Bronchial epithelial cell (primary cell): Measurements from ENCODE around the gene ZBED3. TPM values are rescaled to one million over a fixed set of nuclear protein-coding genes. Genes with fewer than 3 reads are reported as not detected.

Experiments
- DNase-seq: peaks from one replicate; pipeline ENCODE4 v3.0.0-alpha.2; 2010; ENCODE audit warnings: low read depth
- FAIRE-seq: peaks from 2 replicates; lab custom pipeline; 2011; peaks lifted over from hg19 to GRCh38; lab: Jason Lieb, UNC
- H3K27me3 ChIP-seq: 2 replicates; pipeline ENCODE4 v1.5.1; 2011; ENCODE audit warnings: low read length; ENCODE audit not compliant: control insufficient read depth, insufficient read depth
- H3K36me3 ChIP-seq: 2 replicates; pipeline ENCODE4 v1.5.1; 2011; ENCODE audit warnings: low read length; ENCODE audit not compliant: control insufficient read depth, insufficient read depth
- H3K4me3 ChIP-seq: 2 replicates; pipeline ENCODE4 v1.5.1; 2011; ENCODE audit warnings: mild to moderate bottlenecking, low read depth, low read length, control low read depth
- total RNA-seq: library from RNA; depleted of rRNA; stranded (reverse); fragments of >200 nt; gene quantifications from 2 replicates; pipeline ENCODE4 v1.2.1, GENCODE V29; 2014
- TF ChIP-seq, protein P1 (sequence below): IDR thresholded peaks from 2 replicates; pipeline ENCODE4 v1.5.1; 2011; ENCODE audit warnings: mild to moderate bottlenecking, moderate library complexity, low read length, control low read depth, inconsistent platforms; ENCODE audit not compliant: insufficient read depth, severe bottlenecking

Gene ZBED3
- total RNA-seq, 1 donor from 2014 or later = 0.53 TPM

GRCh38 chr5:77103457-77103856, 16.4 kb upstream of the ZBED3 start:
- FAIRE-seq (no peak), DNase-seq (no peak)
- Histone ChIP-seq H3K36me3 (no peaks in the 10 kb centered on the region), H3K4me3 (no peak overlapping the region), H3K27me3 (no peaks in the 10 kb centered on the region)
- TF ChIP-seq, protein P1, sequence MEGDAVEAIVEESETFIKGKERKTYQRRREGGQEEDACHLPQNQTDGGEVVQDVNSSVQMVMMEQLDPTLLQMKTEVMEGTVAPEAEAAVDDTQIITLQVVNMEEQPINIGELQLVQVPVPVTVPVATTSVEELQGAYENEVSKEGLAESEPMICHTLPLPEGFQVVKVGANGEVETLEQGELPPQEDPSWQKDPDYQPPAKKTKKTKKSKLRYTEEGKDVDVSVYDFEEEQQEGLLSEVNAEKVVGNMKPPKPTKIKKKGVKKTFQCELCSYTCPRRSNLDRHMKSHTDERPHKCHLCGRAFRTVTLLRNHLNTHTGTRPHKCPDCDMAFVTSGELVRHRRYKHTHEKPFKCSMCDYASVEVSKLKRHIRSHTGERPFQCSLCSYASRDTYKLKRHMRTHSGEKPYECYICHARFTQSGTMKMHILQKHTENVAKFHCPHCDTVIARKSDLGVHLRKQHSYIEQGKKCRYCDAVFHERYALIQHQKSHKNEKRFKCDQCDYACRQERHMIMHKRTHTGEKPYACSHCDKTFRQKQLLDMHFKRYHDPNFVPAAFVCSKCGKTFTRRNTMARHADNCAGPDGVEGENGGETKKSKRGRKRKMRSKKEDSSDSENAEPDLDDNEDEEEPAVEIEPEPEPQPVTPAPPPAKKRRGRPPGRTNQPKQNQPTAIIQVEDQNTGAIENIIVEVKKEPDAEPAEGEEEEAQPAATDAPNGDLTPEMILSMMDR = no peak

DNA sequence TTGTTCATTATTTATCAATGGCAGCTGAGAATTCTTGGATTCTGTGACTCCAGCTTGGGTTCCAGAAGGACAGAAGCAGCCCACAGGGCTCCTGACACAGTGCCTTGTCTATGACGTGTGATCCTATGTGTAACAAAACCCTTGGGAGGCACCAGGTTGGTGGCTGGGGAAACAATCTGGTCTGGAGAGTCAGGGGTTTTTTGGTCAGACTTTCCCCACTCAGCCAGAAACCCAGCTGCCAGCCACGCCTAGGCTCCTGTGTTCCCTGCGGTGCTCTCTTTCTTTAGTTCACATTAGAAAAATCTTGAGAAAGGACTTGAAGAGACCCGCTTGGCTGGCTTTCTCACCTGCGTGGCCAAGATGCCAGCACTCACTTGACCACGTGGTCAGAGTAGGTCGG, 15.5 kb upstream of the ZBED3 start:
- TF ChIP-seq, protein P1 = no peak
- H3K36me3 ChIP-seq = no peaks in the 10 kb centered on the region
- FAIRE-seq (no peak), DNase-seq (no peak)
- H3K4me3 ChIP-seq = no peak overlapping the region
- H3K27me3 ChIP-seq = no peaks in the 10 kb centered on the region

DNA sequence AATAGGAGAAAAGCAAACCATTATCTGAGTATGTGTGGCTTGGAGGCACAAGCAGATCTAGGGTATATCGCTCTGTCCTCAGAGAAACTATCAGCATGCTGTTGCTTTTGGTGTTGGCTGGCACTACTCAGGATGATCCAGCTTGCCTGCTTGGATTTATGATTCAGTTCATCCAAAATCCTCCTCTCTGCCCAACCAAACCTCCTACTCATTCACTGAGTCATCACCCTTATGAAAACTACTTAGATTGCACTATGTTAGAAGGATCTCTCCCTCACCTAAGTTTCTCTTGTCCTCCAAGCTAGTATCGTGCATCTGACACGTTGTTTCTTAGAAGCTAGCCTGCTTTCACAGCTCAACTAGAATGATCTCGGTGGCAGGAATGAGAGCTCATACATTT, 14.2 kb upstream of the ZBED3 start:
- Histone ChIP-seq H3K36me3 (no peaks in the 10 kb centered on the region), H3K4me3 (no peak overlapping the region), H3K27me3 (no peaks in the 10 kb centered on the region)
- TF ChIP-seq, protein P1 = no peak
- FAIRE-seq (no peak), DNase-seq (peak; percentile 80)

GRCh38 chr5:77095189-77095588, 8.1 kb upstream of the ZBED3 start:
- TF ChIP-seq, protein P1 = no peak
- H3K4me3 ChIP-seq = no peak overlapping the region
- FAIRE-seq (peak; percentile 55), DNase-seq (no peak)
- no peaks in the 10 kb centered on the region for H3K36me3 ChIP-seq
- H3K27me3 ChIP-seq = no peaks in the 10 kb centered on the region

- DNase-seq (peak; percentile 47), FAIRE-seq (no peak)
- TF ChIP-seq, protein P1 = no peak
- Histone ChIP-seq H3K4me3 (peak overlapping the region; percentile 82), H3K27me3 (no peaks in the 10 kb centered on the region), H3K36me3 (no peaks in the 10 kb centered on the region)
These were observed 588 bp upstream of the ZBED3 start for GRCh38 chr5:77087484-77088261.

- TF ChIP-seq, protein P1 = no peak
- DNase-seq = peak; percentile 1
- no peak for FAIRE-seq
These were observed 757 bp downstream of the ZBED3 start for GRCh38 chr5:77086368-77086688.

More at GRCh38 chr5:77086368-77086688, 757 bp downstream of the ZBED3 start:
- Histone ChIP-seq H3K4me3 (peak overlapping the region; percentile 82), H3K27me3 (no peaks in the 10 kb centered on the region), H3K36me3 (no peaks in the 10 kb centered on the region)
